ENCODE data around the gene SIRPA. TPM values are rescaled to one million over a fixed set of nuclear protein-coding genes. Genes with fewer than 3 reads are reported as not detected.

SIRPA gene
- total and polyA plus RNA-seq, 2 of the 8 experiments (the other 6 are each of a cell fraction or from before 2014, with no cell fraction given) = 3.9 to 4.3 TPM

- no peak overlapping the region for H2AK5ac ChIP-seq (ENCODE audit: low read depth, low read length)
- no peaks in the 10 kb centered on the region for H3K36me3 ChIP-seq (ENCODE audit: control insufficient read depth in 2 of 4, insufficient read depth in 4 of 4, low read length in 3 of 4)
- no peak overlapping the region for H3K4me3 ChIP-seq (ENCODE audit: extremely low read depth in 1 of 4, insufficient read depth in 2 of 4, low read depth in 3 of 4, low read length in 4 of 4)
- no peak overlapping the region for H3K14ac ChIP-seq (ENCODE audit: insufficient read length)
- H4K20me1 ChIP-seq (replicated peaks in 1 of 2; ENCODE audit: control insufficient read depth in 1 of 2, insufficient read depth in 2 of 2, low read length in 2 of 2) = no peaks in the 10 kb centered on the region
- H3K9ac ChIP-seq (replicated peaks in 1 of 4; ENCODE audit: extremely low read depth in 1 of 4, low read depth in 3 of 4, low read length in 3 of 4) = no peak overlapping the region
- no peaks in the 10 kb centered on the region for H3K79me1 ChIP-seq (ENCODE audit: low read depth, low read length)
- H3K23me2 ChIP-seq (ENCODE audit: low read depth, low read length) = no peaks in the 10 kb centered on the region; the same call in 1 of the 2 replicates
- H3K4me1 ChIP-seq (replicated peaks in 1 of 4; ENCODE audit: control insufficient read depth in 3 of 4, insufficient read depth in 4 of 4, low read length in 3 of 4) = peaks cover 0 to 7% (median 0%) of the 10 kb centered on the region in 4 experiments; a peak in 2 of 7 replicates
- FAIRE-seq (no peak), DNase-seq (ENCODE audit: low read depth in 1 of 2, low spot score in 2 of 2) (no peak)
- H2BK5ac ChIP-seq (ENCODE audit: low read depth, low read length) = no peak overlapping the region
- H4K5ac ChIP-seq (ENCODE audit: insufficient read length, low read depth, low read length) = no peak overlapping the region
- H3K23ac ChIP-seq (ENCODE audit: insufficient read length) = no peak overlapping the region
- no peak overlapping the region for H3K56ac ChIP-seq (replicated peaks; ENCODE audit: insufficient read length, low read depth, low read length)
- H2AFZ ChIP-seq (ENCODE audit: low read length) = no peak overlapping the region
- H3K4me2 ChIP-seq (ENCODE audit: insufficient read depth in 1 of 2, low read depth in 2 of 2, low read length in 2 of 2) = no peak overlapping the region
- H2BK20ac ChIP-seq (ENCODE audit: low read length) = no peak overlapping the region
- H2BK12ac ChIP-seq (ENCODE audit: low read depth, low read length) = no peak overlapping the region
- no peaks in the 10 kb centered on the region for H3K79me2 ChIP-seq (ENCODE audit: control insufficient read depth in 1 of 2, insufficient read depth in 2 of 2, low read length in 2 of 2)
- 0 out of 2 replicates have a peak overlapping the region, but pooled peaks have one; percentile 61 for H2BK15ac ChIP-seq (ENCODE audit: low read length)
- H3K27me3 ChIP-seq (replicated peaks in 1 of 4; ENCODE audit: control insufficient read depth in 3 of 4, extremely low read depth in 1 of 4, insufficient read depth in 3 of 4, low read length in 3 of 4) = no peaks in the 10 kb centered on the region; a peak in 2 of 7 replicates
- no peak overlapping the region for H4K91ac ChIP-seq (replicated peaks; ENCODE audit: insufficient read length, low read length)
- H2BK120ac ChIP-seq (replicated peaks; ENCODE audit: low read depth, low read length) = no peak overlapping the region
- ChIA-PET POLR2A (ENCODE audit: partially characterized antibody) (no interaction called here), CTCF (ENCODE audit: partially characterized antibody) (interaction anchor here (0.7 to 2.2 kb wide), 6 partner anchors 9 to 283 kb away, joined by 3 to 9 read pairs (median 4); no protein-coding TSS in a partner anchor)
- TF ChIP-seq TCF12 (IDR thresholded peaks at IDR 0.05; ENCODE audit: low read depth, low read length) (no peak), ATF3 (IDR thresholded peaks at IDR 0.05; ENCODE audit: insufficient read depth, low read depth, low read length) (no peak), RFX5 (IDR thresholded peaks at IDR 0.05; ENCODE audit: borderline replicate concordance, low read depth, low read length) (no peak), POU5F1 (IDR thresholded peaks at IDR 0.05; ENCODE audit: low read depth, low read length) (no peak), HDAC2 (IDR thresholded peaks at IDR 0.05; ENCODE audit: borderline replicate concordance in 1 of 2, low read depth in 2 of 2, low read length in 2 of 2) (no peak), EGR1 (IDR thresholded peaks at IDR 0.05; ENCODE audit: borderline replicate concordance, low read depth, low read length) (no peak), CEBPB (IDR thresholded peaks at IDR 0.05; ENCODE audit: low read depth, low read length) (no peak), E2F6 (IDR thresholded peaks at IDR 0.05) (no peak), BCL11A (IDR thresholded peaks at IDR 0.05; ENCODE audit: low read depth in 2 of 2, low read length in 2 of 2) (no peak), KDM5A (IDR thresholded peaks at IDR 0.05; ENCODE audit: low read length) (no peak), RXRA (IDR thresholded peaks at IDR 0.05; ENCODE audit: insufficient read depth, low read depth, low read length) (no peak)
- no peak overlapping the region for H4K8ac ChIP-seq (ENCODE audit: extremely low read depth, insufficient read depth, low read length)
- no peaks in the 10 kb centered on the region for H3K9me3 ChIP-seq (ENCODE audit: insufficient read depth in 2 of 2, low read depth in 1 of 2, low read length in 1 of 2)
- no peak overlapping the region for H3K18ac ChIP-seq (ENCODE audit: extremely low read depth, low read length)
- no peak overlapping the region for H3K27ac ChIP-seq (ENCODE audit: low read depth, low read length)
- H3K4ac ChIP-seq (replicated peaks; ENCODE audit: insufficient read length, low read depth, low read length) = no peak overlapping the region
Measured at GRCh38 chr20:1848373-1848772, 46.8 kb upstream of the SIRPA start.
